ENCODE results near the gene GADL1. TPM values are rescaled to one million over a fixed set of nuclear protein-coding genes. Genes with fewer than 3 reads are reported as not detected.

GADL1 gene
- total RNA-seq, 1 experiment from 2014 or later: not detected

DNA sequence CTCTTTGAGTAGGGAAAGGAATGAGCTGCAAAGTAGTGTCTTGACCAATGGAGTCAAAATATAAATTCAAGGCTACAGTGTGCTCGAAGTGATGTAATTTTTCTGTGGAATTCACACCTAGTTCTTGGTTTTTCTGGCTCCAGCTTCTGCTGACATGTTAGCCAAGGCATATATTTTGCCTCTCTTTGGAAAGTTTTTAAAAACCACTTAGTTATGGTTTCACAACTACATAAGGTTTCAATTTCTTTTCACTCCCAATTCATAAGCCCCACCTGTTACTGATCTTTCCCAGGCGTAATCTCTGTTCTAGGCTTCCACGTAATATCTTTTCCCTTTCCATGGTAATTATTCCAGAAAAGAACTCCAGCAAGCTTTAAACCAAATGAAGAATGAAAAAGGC lies 46.9 kb downstream of the GADL1 start:
- DNase-seq: no peak
- no peaks in the 10 kb centered on the region for H4K20me1 ChIP-seq (ENCODE audit: insufficient read depth)
- no TSS peak for BruUV-seq (replicated peaks)
- POLR2A ChIA-PET (ENCODE audit: unreplicated experiment): no interaction called here
- TF ChIP-seq, protein P1, sequence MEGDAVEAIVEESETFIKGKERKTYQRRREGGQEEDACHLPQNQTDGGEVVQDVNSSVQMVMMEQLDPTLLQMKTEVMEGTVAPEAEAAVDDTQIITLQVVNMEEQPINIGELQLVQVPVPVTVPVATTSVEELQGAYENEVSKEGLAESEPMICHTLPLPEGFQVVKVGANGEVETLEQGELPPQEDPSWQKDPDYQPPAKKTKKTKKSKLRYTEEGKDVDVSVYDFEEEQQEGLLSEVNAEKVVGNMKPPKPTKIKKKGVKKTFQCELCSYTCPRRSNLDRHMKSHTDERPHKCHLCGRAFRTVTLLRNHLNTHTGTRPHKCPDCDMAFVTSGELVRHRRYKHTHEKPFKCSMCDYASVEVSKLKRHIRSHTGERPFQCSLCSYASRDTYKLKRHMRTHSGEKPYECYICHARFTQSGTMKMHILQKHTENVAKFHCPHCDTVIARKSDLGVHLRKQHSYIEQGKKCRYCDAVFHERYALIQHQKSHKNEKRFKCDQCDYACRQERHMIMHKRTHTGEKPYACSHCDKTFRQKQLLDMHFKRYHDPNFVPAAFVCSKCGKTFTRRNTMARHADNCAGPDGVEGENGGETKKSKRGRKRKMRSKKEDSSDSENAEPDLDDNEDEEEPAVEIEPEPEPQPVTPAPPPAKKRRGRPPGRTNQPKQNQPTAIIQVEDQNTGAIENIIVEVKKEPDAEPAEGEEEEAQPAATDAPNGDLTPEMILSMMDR (conservative IDR thresholded peaks at IDR 0.05): no peak
- TF ChIP-seq EZH2 (IDR thresholded peaks at IDR 0.05; ENCODE audit: low read depth): no peak
- no peaks in the 10 kb centered on the region for H3K79me2 ChIP-seq (ENCODE audit: low read depth)
- H3K9me3 ChIP-seq (ENCODE audit: insufficient read depth, low read depth): no peaks in the 10 kb centered on the region
- no peak overlapping the region for H3K4me2 ChIP-seq
- H3F3A ChIP-seq (ENCODE audit: insufficient read depth, low read depth): no peaks in the 10 kb centered on the region
- no peaks in the 10 kb centered on the region for H3K9me2 ChIP-seq (ENCODE audit: insufficient read depth)
- no peaks in the 10 kb centered on the region for H3K4me1 ChIP-seq (replicated peaks; ENCODE audit: insufficient read depth)
- H2AFZ ChIP-seq: no peak overlapping the region
- intact Hi-C loops (cut with micrococcal nuclease; ENCODE audit: unreplicated experiment): no loop called here
- CTCF ChIA-PET: no interaction called here
- H3K36me3 ChIP-seq (ENCODE audit: low read depth): no peaks in the 10 kb centered on the region
- no peak overlapping the region for H3K4me3 ChIP-seq
- H3K27me3 ChIP-seq (ENCODE audit: insufficient read depth, low read depth): no peaks in the 10 kb centered on the region
- H3K27ac ChIP-seq: no peak overlapping the region

DNA sequence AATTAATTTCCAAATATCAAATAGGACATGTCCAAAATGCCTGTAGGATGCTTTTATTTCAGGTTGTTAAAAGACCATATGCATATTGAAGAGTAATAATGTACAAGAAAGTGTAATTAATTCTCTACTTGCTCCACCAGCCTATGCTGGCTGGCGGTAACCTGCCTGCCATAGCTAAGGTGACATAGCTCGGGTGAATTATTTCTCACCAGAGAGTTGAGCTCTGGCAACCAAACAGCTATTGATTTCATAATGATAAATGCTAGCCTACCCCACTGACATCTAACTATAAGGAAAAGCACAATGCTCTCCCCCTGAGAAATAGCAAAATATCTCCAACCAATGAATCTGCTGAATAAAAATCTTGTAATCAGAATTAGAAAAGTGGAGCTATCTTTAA lies 48.9 kb downstream of the GADL1 start:
- ChIA-PET POLR2A (ENCODE audit: unreplicated experiment) (no interaction called here), CTCF (no interaction called here)

DNA sequence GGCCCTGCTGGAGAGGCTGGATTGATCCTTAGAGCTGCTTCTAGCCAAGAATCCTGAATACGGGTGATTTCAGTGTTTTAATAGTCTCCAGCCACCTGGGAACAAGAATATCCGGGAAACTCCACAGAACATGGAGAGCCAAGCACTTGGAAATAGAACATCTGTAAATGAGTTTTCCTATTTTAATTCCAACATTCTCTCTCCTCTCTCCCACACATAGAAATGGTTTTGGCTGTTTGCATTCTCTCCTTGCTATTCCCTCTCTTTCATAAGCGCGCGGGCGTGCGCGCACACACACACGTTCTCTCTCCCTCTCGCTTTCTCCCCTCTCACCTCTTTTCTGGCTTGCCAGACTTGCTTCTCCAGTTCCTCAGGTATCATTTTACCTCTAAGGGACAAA lies 50.6 kb downstream of the GADL1 start:
- H3K4me1 ChIP-seq (replicated peaks; ENCODE audit: insufficient read depth): no peaks in the 10 kb centered on the region
- no peak overlapping the region for H3K27ac ChIP-seq
- DNase-seq: no peak
- H3K79me2 ChIP-seq (ENCODE audit: low read depth): no peaks in the 10 kb centered on the region
- no peak for TF ChIP-seq EZH2 (IDR thresholded peaks at IDR 0.05; ENCODE audit: low read depth)
- TF ChIP-seq, protein P1 (conservative IDR thresholded peaks at IDR 0.05): no peak
- no TSS peak for BruUV-seq (replicated peaks)
- no peak overlapping the region for H2AFZ ChIP-seq
- H3K36me3 ChIP-seq (ENCODE audit: low read depth): no peaks in the 10 kb centered on the region
- H3K4me3 ChIP-seq: no peak overlapping the region
- intact Hi-C loops (cut with micrococcal nuclease; ENCODE audit: unreplicated experiment): no loop called here
- H3K27me3 ChIP-seq (ENCODE audit: insufficient read depth, low read depth): no peaks in the 10 kb centered on the region
- H4K20me1 ChIP-seq (ENCODE audit: insufficient read depth): no peaks in the 10 kb centered on the region
- H3F3A ChIP-seq (ENCODE audit: insufficient read depth, low read depth): no peaks in the 10 kb centered on the region
- H3K4me2 ChIP-seq: no peak overlapping the region
- no peaks in the 10 kb centered on the region for H3K9me2 ChIP-seq (ENCODE audit: insufficient read depth)
- ChIA-PET CTCF (no interaction called here), POLR2A (ENCODE audit: unreplicated experiment) (no interaction called here)
- no peaks in the 10 kb centered on the region for H3K9me3 ChIP-seq (ENCODE audit: insufficient read depth, low read depth)

More for the DNA sequence above, 48.9 kb downstream of the GADL1 start:
- Histone ChIP-seq H3K4me2 (no peak overlapping the region), H3K27ac (no peak overlapping the region), H3K9me3 (ENCODE audit: insufficient read depth, low read depth) (no peaks in the 10 kb centered on the region), H3K27me3 (ENCODE audit: insufficient read depth, low read depth) (no peaks in the 10 kb centered on the region), H3K4me1 (replicated peaks; ENCODE audit: insufficient read depth) (no peaks in the 10 kb centered on the region), H3K36me3 (ENCODE audit: low read depth) (no peaks in the 10 kb centered on the region), H4K20me1 (ENCODE audit: insufficient read depth) (no peaks in the 10 kb centered on the region), H2AFZ (no peak overlapping the region), H3K4me3 (no peak overlapping the region), H3F3A (ENCODE audit: insufficient read depth, low read depth) (no peaks in the 10 kb centered on the region), H3K79me2 (ENCODE audit: low read depth) (no peaks in the 10 kb centered on the region), H3K9me2 (ENCODE audit: insufficient read depth) (no peaks in the 10 kb centered on the region)
- no peak for DNase-seq
- intact Hi-C loops (cut with micrococcal nuclease; ENCODE audit: unreplicated experiment): no loop called here
- TF ChIP-seq EZH2 (IDR thresholded peaks at IDR 0.05; ENCODE audit: low read depth): no peak
- TF ChIP-seq, protein P1 (conservative IDR thresholded peaks at IDR 0.05): no peak
- no TSS peak for BruUV-seq (replicated peaks)

Measured in PC-9 (cell line).